GM15510 (cell line): ENCODE data around the gene RAB11A.

Experiments
- POLR2A ChIP-seq: IDR thresholded peaks from 3 replicates; pipeline ENCODE4 v1.6.1; 2011; ENCODE audit warnings: borderline replicate concordance; ENCODE audit not compliant: insufficient read length; ENCODE audit errors: extremely low read depth

Gene RAB11A

GRCh38 chr15:65868546-65869125 lies 655 bp upstream of the RAB11A start:
- TF ChIP-seq POLR2A, result no peak

- TF ChIP-seq POLR2A, result no peak
Observed at GRCh38 chr15:65869954-65870871, 922 bp downstream of the RAB11A start.

GRCh38 chr15:65870889-65871533 lies 1.7 kb downstream of the RAB11A start:
- peak; percentile 24 for TF ChIP-seq POLR2A

- no peak for TF ChIP-seq POLR2A
Observed at GRCh38 chr15:65873256-65873655, 4.0 kb downstream of the RAB11A start.

GRCh38 chr15:65875458-65875857 lies 6.2 kb downstream of the RAB11A start:
- TF ChIP-seq POLR2A, result no peak

GRCh38 chr15:65877749-65878148 lies 8.5 kb downstream of the RAB11A start:
- no peak for TF ChIP-seq POLR2A

- no peak for TF ChIP-seq POLR2A
Observed at GRCh38 chr15:65881766-65882434, 12.6 kb downstream of the RAB11A start.

GRCh38 chr15:65883571-65883970 lies 14.3 kb downstream of the RAB11A start:
- TF ChIP-seq POLR2A, result no peak

- TF ChIP-seq POLR2A, result no peak
Observed at GRCh38 chr15:65884511-65884910, 15.2 kb downstream of the RAB11A start.

- no peak for TF ChIP-seq POLR2A
Observed at GRCh38 chr15:65885668-65886218, 16.5 kb downstream of the RAB11A start.

- no peak for TF ChIP-seq POLR2A
Observed at GRCh38 chr15:65887565-65887964, 18.3 kb downstream of the RAB11A start.

GRCh38 chr15:65888981-65889380 lies 19.7 kb downstream of the RAB11A start:
- TF ChIP-seq POLR2A, result no peak

GRCh38 chr15:65893060-65893459 lies 23.8 kb downstream of the RAB11A start:
- TF ChIP-seq POLR2A, result no peak

- no peak for TF ChIP-seq POLR2A
Observed at GRCh38 chr15:65896236-65896635, 26.9 kb downstream of the RAB11A start.

GRCh38 chr15:65900488-65900887 lies 31.2 kb downstream of the RAB11A start:
- no peak for TF ChIP-seq POLR2A
